Prostate gland (tissue), 2 donors: ENCODE measurements around the gene PLAC8. TPM values are rescaled to one million over a fixed set of nuclear protein-coding genes. Genes with fewer than 3 reads are reported as not detected.

Experiments used
- DNase-seq: peaks from one replicate; pipeline ENCODE4 v3.0.0-alpha.2; 2019; ENCODE audit warnings: low spot score
- H3K27ac ChIP-seq, 2 donors: fragments of 200-600 bp; sonication (generic); 2 replicates each; pipeline ENCODE4 v1.5.1; 2017 to 2019
- H3K27me3 ChIP-seq: fragments of 200-600 bp; sonication (generic); replicated peaks from 2 replicates; pipeline ENCODE4 v1.5.1; 2019; ENCODE audit not compliant: insufficient read depth
- H3K36me3 ChIP-seq, 2 donors: fragments of 200-600 bp; sonication (generic); 1 replicate in 1 of 2; 2 replicates in 1 of 2; pipeline versions ENCODE4 v1.5.1 to v1.8.1; 2017 to 2019
- H3K4me1 ChIP-seq: fragments of 200-600 bp; sonication (generic); replicated peaks from 2 replicates; pipeline ENCODE4 v1.5.1; 2019
- H3K4me3 ChIP-seq, 2 donors: fragments of 200-600 bp; sonication (generic); 2 replicates each; pipeline ENCODE4 v1.5.1; 2017 to 2019
- H3K9me3 ChIP-seq: fragments of 200-600 bp; sonication (generic); 2 replicates; pipeline ENCODE4 v1.5.1; 2017
- CTCF ChIP-seq, 4 experiments: fragments of 200-600 bp in 2 of 4; fragments of 450-650 bp in 2 of 4; sonication (generic) in 2 of 4; IDR thresholded peaks; 1 replicate in 3 of 4; 2 replicates in 1 of 4; pipeline ENCODE4 v1.5.1; 2016 to 2019; ENCODE audit warnings: antibody characterized with exemption in 4 of 4, mild to moderate bottlenecking in 2 of 4, moderate library complexity in 2 of 4
- POLR2A ChIP-seq: fragments of 450-650 bp; IDR thresholded peaks from one replicate; pipeline ENCODE4 v1.6.1; 2016; ENCODE audit warnings: antibody characterized with exemption, mild to moderate bottlenecking
- POLR2AphosphoS5 ChIP-seq: sonication (generic); formaldehyde crosslinking; IDR thresholded peaks from one replicate; pipeline ENCODE4 v1.6.1; 2017; ENCODE audit warnings: antibody characterized with exemption
- WGBS: methylation state at CpG from one replicate; pipeline ENCODE4 v1.1.5; 2018; 5-methylcytosine and 5-hydroxymethylcytosine counted together
- intact Hi-C: fragments of 100-400 bp; cut with DNase I; formaldehyde crosslinking; loops from one replicate; pipeline ENCODE4 v1.14.2; 2022
- total RNA-seq, 2 donors: library from RNA; depleted of rRNA; stranded (reverse); fragments of >200 nt; gene quantifications; one replicate each; pipeline ENCODE4 v1.1.0, GENCODE V29; 2016

PLAC8 gene
- total RNA-seq, 2 donors from 2014 or later, result 2.6 to 3.9 TPM

DNA sequence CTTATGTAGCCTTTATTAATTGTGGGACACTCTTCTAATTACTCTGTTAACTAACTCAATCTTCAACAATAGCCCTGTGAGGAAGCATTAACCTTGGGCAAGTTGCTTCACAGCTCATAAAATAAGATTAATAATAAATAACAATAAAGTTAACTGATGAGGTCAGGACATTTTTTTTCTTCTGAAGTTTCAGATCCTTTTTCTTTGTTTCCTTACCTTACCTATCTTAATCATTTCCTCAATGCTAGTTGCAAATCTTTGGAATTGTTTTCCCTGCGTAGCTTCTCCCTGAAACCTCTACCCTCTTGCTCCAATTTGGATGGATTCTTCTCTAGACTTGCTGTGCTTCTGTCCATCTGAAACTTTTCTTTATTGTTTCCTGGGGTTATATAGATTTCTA, 17.5 kb upstream of the PLAC8 start:
- no peak overlapping the region for H3K4me3 ChIP-seq
- no peaks in the 10 kb centered on the region for H3K9me3 ChIP-seq
- TF ChIP-seq POLR2AphosphoS5 (no peak), POLR2A (no peak), CTCF (IDR thresholded peaks at IDR 0.05) (no peak)
- 90% methylated on average over 1 of the region's 1 CpG for WGBS
- intact Hi-C loops, result no loop called here
- no peak overlapping the region for H3K27ac ChIP-seq
- DNase-seq, result no peak
- H3K27me3 ChIP-seq, result no peaks in the 10 kb centered on the region
- H3K36me3 ChIP-seq, result no peaks in the 10 kb centered on the region
- no peaks in the 10 kb centered on the region for H3K4me1 ChIP-seq

DNA sequence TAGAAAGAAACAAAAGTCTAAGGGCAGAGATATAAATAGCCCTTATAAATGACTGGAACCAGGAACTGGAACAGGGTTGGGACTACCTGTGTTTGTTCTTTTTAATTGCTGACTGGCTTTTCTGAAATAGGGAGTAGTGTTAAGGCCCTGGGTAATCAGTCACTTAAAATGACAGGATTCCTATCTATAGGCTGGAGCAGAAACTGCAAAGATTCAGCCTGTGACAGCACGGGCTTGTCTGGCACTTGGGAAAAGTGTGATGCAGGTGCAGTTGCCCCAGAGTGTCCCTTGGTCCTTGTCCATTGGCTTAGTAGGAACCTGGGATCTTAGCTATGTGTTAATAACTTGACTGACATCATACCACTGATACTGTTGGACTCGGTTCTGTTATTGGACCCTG, 14.7 kb upstream of the PLAC8 start:
- intact Hi-C loops, result no loop called here
- 83% methylated on average over 2 of the region's 2 CpGs for WGBS
- no peak for DNase-seq
- Histone ChIP-seq H3K27ac (no peak overlapping the region), H3K27me3 (no peaks in the 10 kb centered on the region), H3K4me1 (no peaks in the 10 kb centered on the region), H3K36me3 (no peaks in the 10 kb centered on the region), H3K9me3 (no peaks in the 10 kb centered on the region), H3K4me3 (no peak overlapping the region)
- TF ChIP-seq POLR2A (no peak), POLR2AphosphoS5 (no peak), CTCF (IDR thresholded peaks at IDR 0.05) (no peak)

DNA sequence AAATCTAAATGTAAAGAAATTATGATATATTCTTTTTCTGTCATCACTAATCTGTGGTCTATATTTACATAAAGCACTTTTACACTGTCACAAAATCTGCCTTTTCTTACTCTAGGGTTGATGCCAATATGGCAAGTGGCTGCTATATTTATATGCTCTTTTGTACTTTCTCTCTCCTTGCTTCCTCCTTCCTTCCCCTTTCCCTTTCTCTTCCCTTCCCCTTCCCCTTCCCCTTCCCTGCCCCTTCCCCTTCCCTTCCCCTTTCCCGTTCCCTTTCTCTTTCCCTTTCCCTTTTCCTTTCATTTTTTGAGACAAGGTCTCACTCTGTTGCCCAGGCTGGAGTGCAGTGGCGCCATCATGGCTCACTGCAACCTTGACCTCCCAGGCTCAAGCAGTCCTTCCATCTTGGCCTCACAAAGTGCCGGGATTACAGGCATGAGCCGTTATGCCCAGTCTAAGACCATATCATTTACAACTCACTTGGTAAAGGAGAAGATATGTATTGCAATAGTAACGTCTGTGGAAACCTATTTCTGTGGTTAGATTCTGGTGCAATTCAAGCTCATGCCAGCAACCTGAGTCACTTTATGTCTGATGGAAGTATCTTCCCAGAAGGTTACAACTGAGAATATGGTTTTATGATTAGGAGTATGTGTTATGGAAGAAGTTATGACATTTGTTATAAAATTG, 13.9 kb upstream of the PLAC8 start:
- no peak for DNase-seq
- intact Hi-C loops, result no loop called here
- Histone ChIP-seq H3K4me1 (no peaks in the 10 kb centered on the region), H3K4me3 (no peak overlapping the region), H3K27ac (no peak overlapping the region), H3K36me3 (no peaks in the 10 kb centered on the region), H3K27me3 (no peaks in the 10 kb centered on the region), H3K9me3 (no peaks in the 10 kb centered on the region)
- no peak for TF ChIP-seq CTCF (IDR thresholded peaks at IDR 0.05)
- TF ChIP-seq POLR2A, result no peak
- TF ChIP-seq POLR2AphosphoS5, result no peak
- WGBS, result 82% methylated on average over 5 of the region's 5 CpGs

GRCh38 chr4:83125738-83126141, 11.2 kb upstream of the PLAC8 start:
- H3K27ac ChIP-seq, result no peak overlapping the region
- H3K27me3 ChIP-seq, result no peaks in the 10 kb centered on the region
- 58% methylated on average over 9 of the region's 9 CpGs for WGBS
- H3K36me3 ChIP-seq, result no peaks in the 10 kb centered on the region
- H3K9me3 ChIP-seq, result no peaks in the 10 kb centered on the region
- intact Hi-C loops, result no loop called here
- no peak for DNase-seq
- no peak for TF ChIP-seq CTCF (IDR thresholded peaks at IDR 0.05)
- no peak for TF ChIP-seq POLR2A
- no peak for TF ChIP-seq POLR2AphosphoS5
- H3K4me3 ChIP-seq, result no peak overlapping the region
- H3K4me1 ChIP-seq, result no peaks in the 10 kb centered on the region

- no peak for DNase-seq
- no peaks in the 10 kb centered on the region for H3K36me3 ChIP-seq
- no peak overlapping the region for H3K27ac ChIP-seq
- 73% methylated on average over 10 of the region's 10 CpGs for WGBS
- intact Hi-C loops, result no loop called here
- no peaks in the 10 kb centered on the region for H3K9me3 ChIP-seq
- no peak for TF ChIP-seq CTCF (IDR thresholded peaks at IDR 0.05)
- no peak for TF ChIP-seq POLR2A
- no peak for TF ChIP-seq POLR2AphosphoS5
- H3K4me1 ChIP-seq, result no peaks in the 10 kb centered on the region
- no peaks in the 10 kb centered on the region for H3K27me3 ChIP-seq
- H3K4me3 ChIP-seq, result no peak overlapping the region
Measured at GRCh38 chr4:83124111-83124780, 9.7 kb upstream of the PLAC8 start.
